K562 (cell line): Measurements from ENCODE around the gene ZNF213. TPM values are rescaled to one million over a fixed set of nuclear protein-coding genes. Genes with fewer than 3 reads are reported as not detected.

Source experiments
- DACH1 ChIP-seq: fragments of 450-650 bp; IDR thresholded peaks from 2 replicates; pipeline ENCODE4 v1.6.1; 2018; ENCODE audit not compliant: partially characterized antibody
- EGR1 ChIP-seq: fragments of 450-650 bp; conservative IDR thresholded peaks from 2 replicates; pipeline ENCODE4 v1.6.1; 2017; ENCODE audit warnings: mild to moderate bottlenecking
- ELF4 ChIP-seq: fragments of 450-650 bp; formaldehyde crosslinking; IDR thresholded peaks from 2 replicates; pipeline ENCODE4 v1.4.0; 2022; ENCODE audit warnings: missing genetic modification characterization
- EWSR1 ChIP-seq: fragments of 450-650 bp; IDR thresholded peaks from 2 replicates; pipeline ENCODE4 v1.6.1; 2018; ENCODE audit warnings: borderline replicate concordance, mild to moderate bottlenecking, low read depth, moderate library complexity; ENCODE audit not compliant: partially characterized antibody
- EZH2 ChIP-seq: IDR thresholded peaks from 2 replicates; pipeline ENCODE4 v1.6.1; 2012; ENCODE audit warnings: low read depth, mild to moderate bottlenecking, inconsistent platforms, low read length, borderline replicate concordance
- HMGN3 ChIP-seq: IDR thresholded peaks from 2 replicates; pipeline ENCODE4 v1.6.1; 2011; ENCODE audit warnings: borderline replicate concordance, low read depth, mild to moderate bottlenecking, mixed read lengths, low read length; ENCODE audit not compliant: insufficient read length; ENCODE audit errors: extremely low read depth
- IFI16 ChIP-seq: fragments of 250-450 bp; sonication (Bioruptor Pico); IDR thresholded peaks from 2 replicates; pipeline ENCODE4 v2.1.2; 2022; ENCODE audit warnings: mild to moderate bottlenecking, inconsistent platforms
- MTF1 ChIP-seq: fragments of 250-450 bp; sonication (Bioruptor Pico); IDR thresholded peaks from 2 replicates; pipeline ENCODE4 v1.9.0; 2021; ENCODE audit warnings: moderate library complexity, mild to moderate bottlenecking, inconsistent platforms, borderline replicate concordance
- RHOXF2B ChIP-seq: fragments of 250-450 bp; sonication (Bioruptor Pico); conservative IDR thresholded peaks from 2 replicates; pipeline ENCODE4 v1.5.1; 2021
- SAP30 ChIP-seq: fragments of 200-600 bp; sonication (generic); IDR thresholded peaks from 2 replicates; pipeline ENCODE4 v1.6.1; 2012; ENCODE audit warnings: borderline replicate concordance, low read depth, mild to moderate bottlenecking, moderate library complexity, low read length, control low read depth, inconsistent platforms; ENCODE audit not compliant: insufficient read depth, poor library complexity, severe bottlenecking
- SMAD4 ChIP-seq: fragments of 250-450 bp; sonication (Bioruptor Pico); conservative IDR thresholded peaks from 2 replicates; pipeline ENCODE4 v1.8.0; 2021; ENCODE audit warnings: inconsistent platforms, mild to moderate bottlenecking, moderate library complexity
- TCFL5 ChIP-seq: fragments of 250-450 bp; sonication (Bioruptor Pico); conservative IDR thresholded peaks from 2 replicates; pipeline ENCODE4 v1.6.1; 2021; ENCODE audit warnings: mild to moderate bottlenecking, moderate library complexity, matching md5 sums
- polyA plus RNA-seq, 8 experiments: library from polyadenylated mRNA; depleted of rRNA in 4 of 8; stranded (reverse) in 5 of 8; unstranded in 3 of 8; fragments of >200 nt; fragmentation: Nextera tagmentation in 2 of 8; fragmentation: Illumina TruSeq in 1 of 8; extraction: Ambion mirVana in 2 of 8; extraction: Trizol in 1 of 8; gene quantifications; 2 replicates each; pipeline versions ENCODE4 v1.2.1 to v1.2.3, GENCODE V29; 2011 to 2014; ENCODE audit warnings: inconsistent platforms in 1 of 8, missing spikeins in 1 of 8
- total RNA-seq, 7 experiments: library from RNA; depleted of rRNA in 6 of 7; stranded (reverse); fragments of >200 nt in 6 of 7; fragmentation: Illumina TruSeq in 2 of 7; extraction: Trizol in 2 of 7; gene quantifications; 2 replicates each; pipeline versions ENCODE4 v1.2.1 to v1.2.3, GENCODE V29; 2011 to 2021; ENCODE audit warnings: low replicate concordance in 1 of 7
- TF ChIP-seq, protein P1 (sequence below): fragments of 450-650 bp; IDR thresholded peaks from 2 replicates; pipeline ENCODE4 v1.6.1; 2014; ENCODE audit warnings: low read depth, mild to moderate bottlenecking, moderate library complexity, borderline replicate concordance
- TF ChIP-seq, protein P2 (sequence below): IDR thresholded peaks from 3 replicates; pipeline ENCODE4 v1.6.1; 2011; ENCODE audit warnings: borderline replicate concordance, mild to moderate bottlenecking; ENCODE audit not compliant: insufficient read length, insufficient read depth
- TF ChIP-seq, protein P3 (sequence below): sonication (generic); formaldehyde crosslinking; IDR thresholded peaks from 2 replicates; pipeline ENCODE4 v1.8.1; 2023; ENCODE audit warnings: mild to moderate bottlenecking, missing genetic modification reagents
- TF ChIP-seq, protein P4 (sequence below): sonication (generic); formaldehyde crosslinking; IDR thresholded peaks from 2 replicates; pipeline ENCODE4 v1.8.0; 2022; ENCODE audit warnings: mild to moderate bottlenecking, missing genetic modification reagents

ZNF213 gene
- total and polyA plus RNA-seq, 9 of the 15 experiments (the other 6 are each of a cell fraction or from before 2014, with no cell fraction given): 0.49 to 10.0 (median 1.8) TPM

DNA sequence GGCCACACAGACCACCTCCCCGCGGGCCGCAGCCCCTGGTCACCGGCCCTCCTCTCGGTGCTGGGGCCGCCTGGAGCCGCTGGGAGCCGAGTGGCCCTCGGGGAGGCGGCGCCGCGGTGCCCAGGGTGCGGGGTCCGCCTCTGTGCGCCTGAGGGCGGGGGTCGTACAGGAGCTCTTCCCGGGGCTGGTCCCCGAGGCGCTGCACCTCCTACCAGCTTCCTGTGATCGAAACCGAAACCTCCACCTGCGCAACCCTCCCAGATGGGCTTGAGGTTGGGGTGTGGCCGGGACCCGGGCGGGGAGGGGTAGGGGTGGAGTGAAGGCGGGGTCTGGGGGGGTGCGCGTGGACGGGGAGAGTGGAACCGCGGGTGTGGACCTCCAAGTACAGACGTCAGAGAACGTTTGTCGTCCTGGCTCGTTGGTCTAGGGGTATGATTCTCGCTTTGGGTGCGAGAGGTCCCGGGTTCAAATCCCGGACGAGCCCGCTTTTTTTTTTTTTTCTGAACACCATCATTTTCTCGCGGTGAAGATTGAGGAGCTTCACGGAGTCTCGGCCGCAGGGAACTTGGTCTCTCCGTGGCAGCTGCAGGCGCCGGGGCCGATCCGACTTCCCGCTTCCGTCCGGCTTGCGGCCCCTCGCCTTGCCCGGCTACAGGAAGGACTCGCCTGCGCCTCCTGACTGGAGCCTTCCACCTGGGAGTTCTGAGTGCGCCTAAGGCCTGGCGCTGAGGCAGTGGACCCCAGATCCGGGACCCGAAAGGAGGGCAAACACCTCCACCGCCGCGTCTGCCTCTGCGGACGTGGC lies 23.9 kb downstream of the ZNF213 start (continued):
- TF ChIP-seq, protein P1, sequence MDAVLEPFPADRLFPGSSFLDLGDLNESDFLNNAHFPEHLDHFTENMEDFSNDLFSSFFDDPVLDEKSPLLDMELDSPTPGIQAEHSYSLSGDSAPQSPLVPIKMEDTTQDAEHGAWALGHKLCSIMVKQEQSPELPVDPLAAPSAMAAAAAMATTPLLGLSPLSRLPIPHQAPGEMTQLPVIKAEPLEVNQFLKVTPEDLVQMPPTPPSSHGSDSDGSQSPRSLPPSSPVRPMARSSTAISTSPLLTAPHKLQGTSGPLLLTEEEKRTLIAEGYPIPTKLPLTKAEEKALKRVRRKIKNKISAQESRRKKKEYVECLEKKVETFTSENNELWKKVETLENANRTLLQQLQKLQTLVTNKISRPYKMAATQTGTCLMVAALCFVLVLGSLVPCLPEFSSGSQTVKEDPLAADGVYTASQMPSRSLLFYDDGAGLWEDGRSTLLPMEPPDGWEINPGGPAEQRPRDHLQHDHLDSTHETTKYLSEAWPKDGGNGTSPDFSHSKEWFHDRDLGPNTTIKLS: peak; percentile 82; the same call in 1 of the 2 replicates
- no peak for TF ChIP-seq EWSR1
- TF ChIP-seq SMAD4: peak; percentile 41; the same call in 1 of the 2 replicates
- TF ChIP-seq, protein P2, sequence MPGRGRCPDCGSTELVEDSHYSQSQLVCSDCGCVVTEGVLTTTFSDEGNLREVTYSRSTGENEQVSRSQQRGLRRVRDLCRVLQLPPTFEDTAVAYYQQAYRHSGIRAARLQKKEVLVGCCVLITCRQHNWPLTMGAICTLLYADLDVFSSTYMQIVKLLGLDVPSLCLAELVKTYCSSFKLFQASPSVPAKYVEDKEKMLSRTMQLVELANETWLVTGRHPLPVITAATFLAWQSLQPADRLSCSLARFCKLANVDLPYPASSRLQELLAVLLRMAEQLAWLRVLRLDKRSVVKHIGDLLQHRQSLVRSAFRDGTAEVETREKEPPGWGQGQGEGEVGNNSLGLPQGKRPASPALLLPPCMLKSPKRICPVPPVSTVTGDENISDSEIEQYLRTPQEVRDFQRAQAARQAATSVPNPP: no peak
- TF ChIP-seq SAP30: peak; percentile 36
- no peak for TF ChIP-seq MTF1 (CRISPR knock-in tag)
- no peak; the same call in 1 of the 2 replicates for TF ChIP-seq EGR1
- no peak for TF ChIP-seq ELF4
- no peak for TF ChIP-seq IFI16
- no peak for TF ChIP-seq RHOXF2B (CRISPR knock-in tag)
- TF ChIP-seq TCFL5: no peak
- TF ChIP-seq, protein P3, sequence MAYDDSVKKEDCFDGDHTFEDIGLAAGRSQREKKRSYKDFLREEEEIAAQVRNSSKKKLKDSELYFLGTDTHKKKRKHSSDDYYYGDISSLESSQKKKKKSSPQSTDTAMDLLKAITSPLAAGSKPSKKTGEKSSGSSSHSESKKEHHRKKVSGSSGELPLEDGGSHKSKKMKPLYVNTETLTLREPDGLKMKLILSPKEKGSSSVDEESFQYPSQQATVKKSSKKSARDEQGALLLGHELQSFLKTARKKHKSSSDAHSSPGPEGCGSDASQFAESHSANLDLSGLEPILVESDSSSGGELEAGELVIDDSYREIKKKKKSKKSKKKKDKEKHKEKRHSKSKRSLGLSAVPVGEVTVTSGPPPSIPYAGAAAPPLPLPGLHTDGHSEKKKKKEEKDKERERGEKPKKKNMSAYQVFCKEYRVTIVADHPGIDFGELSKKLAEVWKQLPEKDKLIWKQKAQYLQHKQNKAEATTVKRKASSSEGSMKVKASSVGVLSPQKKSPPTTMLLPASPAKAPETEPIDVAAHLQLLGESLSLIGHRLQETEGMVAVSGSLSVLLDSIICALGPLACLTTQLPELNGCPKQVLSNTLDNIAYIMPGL (CRISPR knock-in tag): peak; percentile 79; the same call in 1 of the 2 replicates
- TF ChIP-seq EZH2: no peak
- TF ChIP-seq DACH1: no peak
- TF ChIP-seq, protein P4, sequence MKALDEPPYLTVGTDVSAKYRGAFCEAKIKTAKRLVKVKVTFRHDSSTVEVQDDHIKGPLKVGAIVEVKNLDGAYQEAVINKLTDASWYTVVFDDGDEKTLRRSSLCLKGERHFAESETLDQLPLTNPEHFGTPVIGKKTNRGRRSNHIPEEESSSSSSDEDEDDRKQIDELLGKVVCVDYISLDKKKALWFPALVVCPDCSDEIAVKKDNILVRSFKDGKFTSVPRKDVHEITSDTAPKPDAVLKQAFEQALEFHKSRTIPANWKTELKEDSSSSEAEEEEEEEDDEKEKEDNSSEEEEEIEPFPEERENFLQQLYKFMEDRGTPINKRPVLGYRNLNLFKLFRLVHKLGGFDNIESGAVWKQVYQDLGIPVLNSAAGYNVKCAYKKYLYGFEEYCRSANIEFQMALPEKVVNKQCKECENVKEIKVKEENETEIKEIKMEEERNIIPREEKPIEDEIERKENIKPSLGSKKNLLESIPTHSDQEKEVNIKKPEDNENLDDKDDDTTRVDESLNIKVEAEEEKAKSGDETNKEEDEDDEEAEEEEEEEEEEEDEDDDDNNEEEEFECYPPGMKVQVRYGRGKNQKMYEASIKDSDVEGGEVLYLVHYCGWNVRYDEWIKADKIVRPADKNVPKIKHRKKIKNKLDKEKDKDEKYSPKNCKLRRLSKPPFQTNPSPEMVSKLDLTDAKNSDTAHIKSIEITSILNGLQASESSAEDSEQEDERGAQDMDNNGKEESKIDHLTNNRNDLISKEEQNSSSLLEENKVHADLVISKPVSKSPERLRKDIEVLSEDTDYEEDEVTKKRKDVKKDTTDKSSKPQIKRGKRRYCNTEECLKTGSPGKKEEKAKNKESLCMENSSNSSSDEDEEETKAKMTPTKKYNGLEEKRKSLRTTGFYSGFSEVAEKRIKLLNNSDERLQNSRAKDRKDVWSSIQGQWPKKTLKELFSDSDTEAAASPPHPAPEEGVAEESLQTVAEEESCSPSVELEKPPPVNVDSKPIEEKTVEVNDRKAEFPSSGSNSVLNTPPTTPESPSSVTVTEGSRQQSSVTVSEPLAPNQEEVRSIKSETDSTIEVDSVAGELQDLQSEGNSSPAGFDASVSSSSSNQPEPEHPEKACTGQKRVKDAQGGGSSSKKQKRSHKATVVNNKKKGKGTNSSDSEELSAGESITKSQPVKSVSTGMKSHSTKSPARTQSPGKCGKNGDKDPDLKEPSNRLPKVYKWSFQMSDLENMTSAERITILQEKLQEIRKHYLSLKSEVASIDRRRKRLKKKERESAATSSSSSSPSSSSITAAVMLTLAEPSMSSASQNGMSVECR (CRISPR knock-in tag): no peak; the same call in 1 of the 2 replicates
- TF ChIP-seq HMGN3: no peak
